Testis (tissue), 3 donors: Measurements from ENCODE around the gene PTDSS2. TPM values are rescaled to one million over a fixed set of nuclear protein-coding genes. Genes with fewer than 3 reads are reported as not detected.

Source experiments
- DNase-seq: peaks from one replicate; pipeline ENCODE4 v3.0.0-alpha.2; 2019
- H3K27ac ChIP-seq, 2 donors: fragments of 200-600 bp; sonication (generic); one replicate each; pipeline ENCODE4 v1.5.1; 2019
- H3K27me3 ChIP-seq: fragments of 200-600 bp; sonication (generic); one replicate; pipeline ENCODE4 v1.5.1; 2019
- H3K36me3 ChIP-seq: fragments of 200-600 bp; sonication (generic); one replicate; pipeline ENCODE4 v1.5.1; 2017; ENCODE audit warnings: low read depth; ENCODE audit errors: missing control alignments
- H3K4me1 ChIP-seq: fragments of 200-600 bp; sonication (generic); one replicate; pipeline ENCODE4 v1.5.1; 2019
- H3K4me3 ChIP-seq, 2 donors: fragments of 200-600 bp; sonication (generic); one replicate each; pipeline ENCODE4 v1.5.1; 2017 to 2019
- H3K9me3 ChIP-seq: fragments of 200-600 bp; sonication (generic); one replicate; pipeline ENCODE4 v1.5.1; 2017
- POLR2A ChIP-seq: fragments of 450-650 bp; IDR thresholded peaks from one replicate; pipeline ENCODE4 v1.6.1; 2017; ENCODE audit warnings: antibody characterized with exemption, mild to moderate bottlenecking, moderate library complexity
- WGBS, 2 donors: methylation state at CpG; one replicate each; pipeline ENCODE4 v1.1.5; 2018; 5-methylcytosine and 5-hydroxymethylcytosine counted together
- intact Hi-C: fragments of 100-400 bp; cut with DNase I; formaldehyde crosslinking; loops from one replicate; pipeline ENCODE4 v1.15.1; 2023; ENCODE audit warnings: low total_unique reads
- polyA plus RNA-seq: library from polyadenylated mRNA; stranded (reverse); fragments of 350-450 nt; fragmentation: Illumina TruSeq; extraction: RNeasy Lipid Tissue Mini Kit (QIAGEN cat#74804); gene quantifications from one replicate; pipeline ENCODE4 v1.2.3, GENCODE V29; 2014; ENCODE audit warnings: low read depth, low replicate concordance; ENCODE audit not compliant: insufficient read depth
- total RNA-seq, 2 donors: library from RNA; depleted of rRNA; stranded (reverse); fragments of >200 nt; gene quantifications; one replicate each; pipeline ENCODE4 v1.2.3, GENCODE V29; 2016
- TF ChIP-seq, protein P1 (sequence below), 3 experiments: fragments of 450-650 bp in 2 of 3; fragments of 200-600 bp in 1 of 3; sonication (generic) in 1 of 3; IDR thresholded peaks; one replicate each; pipeline ENCODE4 v1.5.1; 2016 to 2019; ENCODE audit warnings: antibody characterized with exemption in 3 of 3, mild to moderate bottlenecking in 2 of 3, moderate library complexity in 1 of 3

The PTDSS2 gene
- total and polyA plus RNA-seq, 3 donors from 2014 or later, result 107 to 160 (median 116) TPM

DNA sequence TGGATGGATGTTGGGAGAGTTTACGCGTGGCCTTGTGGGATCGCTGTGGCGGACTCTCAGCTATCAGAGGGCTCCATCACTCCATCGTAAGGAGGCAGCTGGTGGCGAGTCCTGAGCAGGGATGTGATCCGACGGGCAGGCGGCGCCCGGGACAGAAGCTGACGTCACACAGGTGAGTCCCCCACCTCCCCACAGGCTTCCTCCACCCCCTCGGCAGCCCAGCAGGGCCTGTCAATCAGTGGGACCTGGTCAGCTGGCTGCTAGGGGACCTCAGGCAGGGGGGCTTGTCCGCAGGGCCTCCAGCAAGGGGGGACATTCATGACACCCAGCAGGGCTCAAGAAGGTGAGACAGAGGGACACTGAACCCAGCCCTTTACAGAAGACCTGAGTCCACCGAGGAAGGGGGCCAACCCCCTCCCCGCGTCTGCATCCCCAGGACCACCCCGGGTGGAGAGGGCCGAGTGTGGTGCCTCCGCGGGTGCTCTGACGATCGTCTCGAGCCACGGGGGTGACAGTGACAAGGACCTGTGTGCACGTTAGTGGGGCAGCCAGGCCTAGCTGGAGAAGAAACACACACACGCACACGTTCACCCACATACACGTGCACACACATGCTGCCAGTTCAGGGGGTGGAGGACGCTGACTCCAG, 78.2 kb downstream of the PTDSS2 start:
- Histone ChIP-seq H3K4me1 (no peaks in the 10 kb centered on the region), H3K36me3 (no peaks in the 10 kb centered on the region), H3K9me3 (no peaks in the 10 kb centered on the region), H3K27me3 (no peaks in the 10 kb centered on the region), H3K4me3 (no peak overlapping the region), H3K27ac (no peak overlapping the region)
- intact Hi-C loops, result no loop called here
- WGBS, 2 donors, result 82 to 86% methylated on average over 15 to 29 of the region's 30 CpGs
- TF ChIP-seq, protein P1, sequence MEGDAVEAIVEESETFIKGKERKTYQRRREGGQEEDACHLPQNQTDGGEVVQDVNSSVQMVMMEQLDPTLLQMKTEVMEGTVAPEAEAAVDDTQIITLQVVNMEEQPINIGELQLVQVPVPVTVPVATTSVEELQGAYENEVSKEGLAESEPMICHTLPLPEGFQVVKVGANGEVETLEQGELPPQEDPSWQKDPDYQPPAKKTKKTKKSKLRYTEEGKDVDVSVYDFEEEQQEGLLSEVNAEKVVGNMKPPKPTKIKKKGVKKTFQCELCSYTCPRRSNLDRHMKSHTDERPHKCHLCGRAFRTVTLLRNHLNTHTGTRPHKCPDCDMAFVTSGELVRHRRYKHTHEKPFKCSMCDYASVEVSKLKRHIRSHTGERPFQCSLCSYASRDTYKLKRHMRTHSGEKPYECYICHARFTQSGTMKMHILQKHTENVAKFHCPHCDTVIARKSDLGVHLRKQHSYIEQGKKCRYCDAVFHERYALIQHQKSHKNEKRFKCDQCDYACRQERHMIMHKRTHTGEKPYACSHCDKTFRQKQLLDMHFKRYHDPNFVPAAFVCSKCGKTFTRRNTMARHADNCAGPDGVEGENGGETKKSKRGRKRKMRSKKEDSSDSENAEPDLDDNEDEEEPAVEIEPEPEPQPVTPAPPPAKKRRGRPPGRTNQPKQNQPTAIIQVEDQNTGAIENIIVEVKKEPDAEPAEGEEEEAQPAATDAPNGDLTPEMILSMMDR (IDR thresholded peaks at IDR 0.05), result no peak
- no peak for TF ChIP-seq POLR2A
- DNase-seq, result no peak

DNA sequence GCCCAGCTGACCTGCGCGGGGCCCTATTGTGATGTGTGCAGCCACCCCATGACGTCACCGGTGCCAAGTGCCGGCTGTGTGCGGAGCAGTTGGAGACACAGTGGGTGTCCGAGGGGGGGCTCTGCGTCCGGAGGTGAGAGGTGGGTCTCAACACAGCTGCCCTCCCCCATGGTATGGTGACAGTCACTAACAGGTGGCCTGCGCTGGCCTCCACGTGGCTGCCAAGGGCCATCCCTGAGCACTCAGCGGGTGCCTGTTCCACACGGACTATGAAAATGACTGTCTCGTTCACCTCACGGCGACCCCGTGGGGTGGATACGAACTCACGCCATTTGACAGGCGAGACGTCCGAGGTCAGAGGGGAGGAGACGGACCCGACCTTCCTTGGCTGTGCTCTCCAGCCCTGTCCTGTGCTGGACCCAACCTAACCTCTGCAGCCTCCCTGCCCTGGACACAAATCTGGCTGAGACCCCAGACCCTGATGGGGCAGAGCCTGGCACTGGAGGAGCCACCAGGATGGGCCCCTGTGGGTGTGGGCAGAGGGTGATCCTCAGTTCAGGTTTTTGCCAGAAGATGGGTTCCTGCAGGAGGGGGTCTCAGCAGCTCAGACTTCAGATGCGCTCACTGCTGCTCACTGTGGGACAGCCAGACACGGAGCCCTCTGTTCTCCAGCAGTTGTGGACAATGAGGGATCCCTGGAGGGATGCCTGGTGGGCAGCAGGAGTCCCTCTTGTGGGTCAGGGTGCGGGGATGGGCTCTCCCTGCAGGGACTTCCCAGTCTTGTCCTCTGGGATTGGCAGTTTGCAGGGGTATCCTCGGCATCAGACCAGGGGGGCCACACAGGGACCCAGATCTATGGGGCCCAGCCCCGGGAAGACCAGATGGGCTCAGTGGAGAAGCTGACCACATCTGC, 79.0 kb downstream of the PTDSS2 start:
- Histone ChIP-seq H3K36me3 (no peaks in the 10 kb centered on the region), H3K4me3 (no peak overlapping the region), H3K4me1 (peaks cover 4% of the 10 kb centered on the region), H3K27ac (no peak overlapping the region), H3K9me3 (no peaks in the 10 kb centered on the region), H3K27me3 (no peaks in the 10 kb centered on the region)
- no peak for DNase-seq
- intact Hi-C loops, result no loop called here
- TF ChIP-seq, protein P1 (IDR thresholded peaks at IDR 0.05), result no peak
- no peak for TF ChIP-seq POLR2A
- WGBS, 2 donors, result 71 to 83% methylated on average over 17 to 29 of the region's 29 CpGs

DNA sequence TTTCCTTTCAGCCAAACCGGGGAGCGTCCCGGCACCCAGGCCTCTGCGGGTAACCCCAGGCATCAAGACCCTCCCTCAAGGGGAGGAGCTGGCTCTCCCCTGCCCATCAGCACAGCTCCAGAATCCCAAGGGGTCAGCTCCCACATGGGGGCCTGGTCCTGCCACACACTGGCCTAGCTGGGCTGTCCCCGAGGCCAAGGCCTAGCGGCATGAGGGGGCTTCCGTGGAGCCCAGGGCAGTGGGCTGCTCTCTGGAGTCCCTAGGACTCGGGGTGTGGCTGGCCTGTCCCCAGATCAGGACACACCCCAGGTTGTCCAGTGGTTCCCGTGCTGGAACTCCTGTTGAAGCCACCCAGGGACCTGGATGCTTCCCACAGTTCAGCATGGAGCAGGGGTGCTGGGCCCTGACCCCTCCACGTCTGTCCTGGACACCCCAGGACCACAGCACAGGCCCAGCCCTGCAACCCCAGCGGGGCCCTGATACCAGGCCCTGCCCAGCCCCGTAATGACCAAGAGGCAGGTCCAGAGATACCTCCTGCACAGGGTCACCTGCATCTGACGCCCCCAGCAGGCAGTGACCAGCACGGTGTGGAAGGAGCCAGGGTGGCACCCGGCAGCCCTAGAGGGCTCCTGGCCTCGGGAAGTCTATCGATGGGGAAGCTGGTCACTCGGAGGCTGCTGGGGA, 79.8 kb downstream of the PTDSS2 start:
- DNase-seq, result no peak
- Histone ChIP-seq H3K27ac (no peak overlapping the region), H3K9me3 (no peaks in the 10 kb centered on the region), H3K4me3 (no peak overlapping the region), H3K36me3 (no peaks in the 10 kb centered on the region), H3K4me1 (peaks cover 9% of the 10 kb centered on the region), H3K27me3 (no peaks in the 10 kb centered on the region)
- TF ChIP-seq POLR2A, result no peak
- TF ChIP-seq, protein P1 (IDR thresholded peaks at IDR 0.05), result no peak
- intact Hi-C loops, result no loop called here
- WGBS, 2 donors, result 87 to 90% methylated on average over 5 to 18 of the region's 18 CpGs

DNA sequence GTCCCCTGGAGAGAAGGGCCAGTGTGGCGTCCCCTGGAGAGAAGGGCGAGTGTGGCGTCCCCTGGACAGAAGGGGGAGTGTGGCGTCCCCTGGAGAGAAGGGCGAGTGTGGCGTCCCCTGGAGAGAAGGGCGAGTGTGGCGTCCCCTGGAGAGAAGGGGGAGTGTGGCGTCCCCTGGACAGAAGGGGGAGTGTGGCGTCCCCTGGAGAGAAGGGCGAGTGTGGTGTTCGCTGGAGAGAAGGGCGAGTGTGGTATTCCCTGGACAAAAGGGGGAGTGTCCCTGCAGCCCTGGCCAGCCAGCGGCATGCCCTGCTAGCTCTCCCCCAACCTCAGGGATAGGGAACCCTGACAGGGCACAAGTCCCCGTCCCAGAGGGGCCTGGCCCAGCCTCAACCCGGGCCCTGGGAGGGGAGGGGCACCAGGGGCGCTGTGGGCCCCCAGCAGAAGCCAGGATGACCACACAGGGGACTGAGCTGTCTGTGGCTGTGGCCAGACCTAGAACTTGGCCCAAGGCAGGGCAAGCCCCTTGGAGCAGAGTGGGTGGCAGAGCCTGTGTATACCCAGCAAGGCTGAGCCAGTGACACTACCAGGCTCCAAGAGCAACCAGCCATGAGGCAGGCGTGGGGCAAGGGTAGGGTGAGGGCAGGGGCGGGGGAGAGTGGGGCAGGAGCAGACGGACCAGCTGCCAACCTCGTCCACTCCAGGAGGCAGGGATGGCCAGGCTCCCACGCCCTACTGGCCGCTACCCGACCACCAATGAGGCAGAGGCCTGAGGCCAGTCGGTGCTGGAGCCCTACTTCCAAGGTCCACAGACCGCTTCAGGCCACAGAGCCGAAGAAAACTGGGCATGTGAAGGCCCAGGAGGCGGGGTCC, 81.1 kb downstream of the PTDSS2 start:
- WGBS, 2 donors, result 85 to 91% methylated on average over 18 to 28 of the region's 28 CpGs
- DNase-seq, result no peak
- H3K27ac ChIP-seq, result no peak overlapping the region

More for the DNA sequence above, 81.1 kb downstream of the PTDSS2 start:
- no peaks in the 10 kb centered on the region for H3K27me3 ChIP-seq
- intact Hi-C loops, result no loop called here
- peaks cover 12% of the 10 kb centered on the region for H3K4me1 ChIP-seq
- no peak overlapping the region for H3K4me3 ChIP-seq
- TF ChIP-seq, protein P1 (IDR thresholded peaks at IDR 0.05), result no peak
- TF ChIP-seq POLR2A, result no peak
- H3K36me3 ChIP-seq, result no peaks in the 10 kb centered on the region
- H3K9me3 ChIP-seq, result no peaks in the 10 kb centered on the region
